NCI-H524 (cell line): ENCODE data around the gene EIF3D.

Experiments
- DNase-seq, 2 experiments: peaks; one replicate each; lab custom pipeline; 2025; lab: John Stamatoyannopoulos, UW

The EIF3D gene

GRCh38 chr22:36467042-36467810 lies 61.7 kb downstream of the EIF3D start:
- no peak for DNase-seq

- DNase-seq, result no peak
Measured at GRCh38 chr22:36466258-36466657, 62.7 kb downstream of the EIF3D start.

DNA sequence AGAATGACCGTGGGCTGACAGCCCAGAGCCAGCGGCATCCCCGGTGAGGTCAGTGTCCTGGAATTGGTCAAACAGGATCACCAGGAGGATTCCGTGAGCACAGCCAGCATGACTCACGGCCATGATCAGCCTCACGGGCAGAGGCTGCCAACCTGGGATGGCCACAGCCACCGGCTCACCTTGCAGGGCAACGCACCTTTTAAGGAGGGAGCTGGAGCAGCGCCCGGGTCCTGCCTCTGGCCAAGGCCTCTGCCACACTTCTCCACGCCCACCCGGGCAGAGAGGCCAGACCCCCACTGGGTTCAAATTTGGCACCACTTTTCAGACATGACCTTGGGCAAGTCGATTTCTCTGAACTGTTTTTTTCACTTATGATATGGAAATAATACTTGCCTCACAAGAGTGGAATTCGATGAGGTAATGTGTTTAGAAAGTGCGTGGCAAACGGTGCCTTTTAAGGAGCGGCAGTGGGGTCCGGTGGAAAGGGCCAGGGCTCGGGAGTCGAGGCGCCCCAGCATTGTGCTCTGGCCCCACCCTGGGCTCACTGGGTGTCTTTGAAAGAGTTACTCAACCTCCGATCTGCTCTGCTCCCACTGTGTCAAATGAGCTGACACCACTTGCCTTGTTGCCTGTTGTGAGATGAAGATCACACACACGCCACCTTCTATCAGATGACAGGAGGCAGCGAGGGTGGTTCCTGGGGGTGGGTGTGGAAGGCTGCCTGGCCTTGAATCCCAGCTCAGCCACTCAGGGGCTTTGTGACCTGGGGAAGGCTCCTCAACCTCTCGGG lies 63.5 kb downstream of the EIF3D start:
- no peak for DNase-seq

DNA sequence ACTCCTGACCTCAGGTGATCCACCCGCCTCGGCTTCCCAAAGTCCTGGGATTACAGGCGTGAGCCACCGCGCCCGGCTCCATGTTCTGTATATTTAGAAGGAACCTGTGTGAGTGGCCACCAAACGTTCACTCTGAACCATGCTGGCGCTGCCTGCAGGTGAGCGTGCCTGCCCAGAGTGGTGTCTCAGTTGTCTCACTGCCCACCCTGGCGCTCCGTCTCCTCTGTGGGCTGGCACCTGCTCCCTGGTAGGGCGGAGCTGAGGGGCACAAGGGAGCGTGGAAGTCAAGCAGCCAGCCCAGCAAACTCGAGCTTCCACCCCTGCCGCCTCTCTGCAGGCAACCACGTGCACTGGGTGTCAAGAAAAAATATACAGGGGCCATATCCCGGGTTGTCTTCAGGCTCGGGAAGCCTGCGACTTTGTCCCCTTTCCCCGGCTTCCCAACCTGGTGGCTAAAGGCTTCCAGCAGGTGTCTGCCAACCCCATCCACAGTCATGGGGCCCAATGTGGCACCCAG lies 64.2 kb downstream of the EIF3D start:
- no peak for DNase-seq

GRCh38 chr22:36463783-36464184 lies 65.2 kb downstream of the EIF3D start:
- DNase-seq, result no peak

DNA sequence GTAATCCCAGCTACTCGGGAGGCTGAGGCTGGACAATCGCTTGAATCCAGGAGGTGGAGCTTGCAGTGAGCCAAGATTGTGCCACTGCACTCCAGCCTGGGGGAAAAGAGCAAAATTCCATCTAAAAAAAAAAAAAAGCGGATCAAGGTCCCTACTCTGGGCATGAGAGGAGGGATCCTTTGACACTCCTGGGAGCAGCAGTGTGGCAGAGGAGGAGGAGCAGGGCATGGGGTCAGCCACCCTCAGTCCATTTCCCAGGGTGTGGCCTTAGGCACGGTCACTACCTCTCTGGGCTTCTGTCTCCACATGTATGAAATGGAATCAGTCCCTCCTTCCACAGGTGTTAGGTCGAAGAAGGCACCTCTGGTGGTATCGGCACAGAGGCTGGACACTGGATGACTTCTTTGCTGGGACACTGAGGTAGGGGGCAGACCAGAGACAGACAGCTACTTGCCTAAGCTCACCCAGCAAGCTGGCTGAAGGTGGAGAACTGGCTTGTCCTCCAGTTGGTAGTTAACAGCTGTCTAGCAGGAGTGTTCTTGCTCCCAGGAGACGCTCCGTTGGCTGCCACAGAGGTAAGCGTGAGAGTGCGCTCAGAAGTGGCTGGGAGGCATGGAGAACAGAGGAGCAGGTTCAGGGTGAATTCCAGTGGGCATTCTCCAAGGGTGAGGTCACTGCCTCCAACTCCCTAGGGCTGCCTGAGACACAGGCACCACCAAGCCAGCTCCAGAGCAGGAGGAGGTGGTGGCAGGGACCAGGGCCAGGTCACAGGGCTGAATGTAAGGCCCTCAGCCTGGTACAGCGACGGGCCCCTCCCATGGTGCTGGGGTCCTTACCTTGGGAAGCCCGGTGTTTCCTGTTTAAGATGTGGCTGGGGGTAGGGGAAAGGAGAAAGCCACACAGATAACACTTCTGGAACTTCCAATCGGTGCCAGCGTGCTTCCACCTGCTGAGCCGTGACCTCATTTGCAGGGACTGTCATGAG lies 67.0 kb downstream of the EIF3D start:
- peak in 1 of 2 experiments; percentile 44 for DNase-seq
